Naive thymus-derived CD8-positive, alpha-beta T cell (primary cell): ENCODE measurements around the gene TWSG1. TPM values are rescaled to one million over a fixed set of nuclear protein-coding genes. Genes with fewer than 3 reads are reported as not detected.

Experiments
- ATAC-seq, 2 donors: fragments of 150-1000 bp; cut with Tn5 transposase in 1 of 2; sonication (Bioruptor Pico), chemical (Tn5 transposase) in 1 of 2; 1 replicate in 1 of 2; 2 replicates in 1 of 2; pipeline ENCODE4 v1.10.0; 2021; ENCODE audit warnings: mild to moderate bottlenecking in 2 of 2, moderate library complexity in 2 of 2
- POLR2A ChIA-PET: fragments of 350-600 bp; sonication (Branson Sonifier 250); formaldehyde crosslinking; loops from one replicate; lab custom pipeline; 2021; ENCODE audit warnings: antibody characterized with exemption; lab: Charles Lee
- DNase-seq, 10 donors: peaks; one replicate each; pipeline versions ENCODE4 v3.0.0 to v3.0.0-alpha.2; 2020 to 2022
- H3K27ac Mint-ChIP-seq, 10 donors: one replicate each; pipeline ENCODE4 v1.8.0; 2020 to 2022; ENCODE audit warnings: mild to moderate bottlenecking in 10 of 10, mixed read lengths in 10 of 10, moderate library complexity in 4 of 10, inconsistent platforms in 1 of 10
- H3K27me3 Mint-ChIP-seq, 5 donors: one replicate each; pipeline ENCODE4 v1.8.0; 2021 to 2022; ENCODE audit warnings: mixed read lengths in 5 of 5
- H3K36me3 Mint-ChIP-seq, 3 donors: one replicate each; pipeline ENCODE4 v1.8.0; 2020 to 2022; ENCODE audit warnings: mixed read lengths in 3 of 3, mild to moderate bottlenecking in 2 of 3, inconsistent platforms in 1 of 3
- H3K4me1 Mint-ChIP-seq, 4 donors: one replicate each; pipeline ENCODE4 v1.8.0; 2021 to 2022; ENCODE audit warnings: mixed read lengths in 4 of 4
- H3K4me3 Mint-ChIP-seq, 10 donors: one replicate each; pipeline ENCODE4 v1.8.0; 2020 to 2022; ENCODE audit warnings: mild to moderate bottlenecking in 10 of 10, mixed read lengths in 10 of 10, moderate library complexity in 6 of 10, inconsistent platforms in 1 of 10
- H3K9me3 Mint-ChIP-seq, 9 donors: one replicate each; pipeline ENCODE4 v1.8.0; 2020 to 2022; ENCODE audit warnings: mixed read lengths in 9 of 9, mild to moderate bottlenecking in 3 of 9, inconsistent platforms in 1 of 9, moderate library complexity in 1 of 9
- polyA plus RNA-seq, 3 donors: library from polyadenylated mRNA; unstranded; fragments of 300-500 nt; fragmentation: Illumina TruSeq; gene quantifications; one replicate each; pipeline ENCODE4 v1.2.3, GENCODE V29; 2021
- total RNA-seq, 8 experiments: library from RNA in 2 of 8; stranded (reverse) in 2 of 8; gene quantifications; one replicate each; pipeline ENCODE4 v1.2.3 and lab custom pipeline; 2021 to 2026

Gene TWSG1
- total and polyA plus RNA-seq, 5 experiments from 2014 or later, result 4.0 to 9.8 (median 6.1) TPM

DNA sequence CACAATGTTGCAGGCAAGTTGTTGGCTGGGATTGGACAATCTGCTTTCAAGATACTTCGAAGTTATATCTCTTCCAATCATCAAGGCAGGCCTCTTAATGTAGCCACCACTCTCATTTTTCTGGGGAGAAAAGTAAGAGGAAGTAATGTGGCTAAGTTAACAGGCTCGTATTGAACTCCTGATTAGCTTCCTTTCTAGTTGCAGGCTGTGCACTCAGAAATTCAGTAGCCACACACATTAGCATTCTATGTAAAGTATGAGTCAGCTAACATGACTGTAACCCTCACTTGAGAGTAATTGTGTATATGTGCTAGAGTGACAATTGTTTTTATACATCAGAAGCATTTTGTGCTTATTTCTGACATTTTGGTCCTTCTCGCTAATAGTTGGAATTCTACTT lies 3.3 kb downstream of the TWSG1 start:
- no peak for ATAC-seq
- Mint-ChIP-seq H3K9me3 (no peaks in the 10 kb centered on the region), H3K4me1 (peaks cover 5 to 31% (median 25%) of the 10 kb centered on the region in 4 donors), H3K4me3 (no peak overlapping the region), H3K27ac (peak overlapping the region in 1 of 10 donors; percentile 15), H3K27me3 (peaks cover 0 to 3% (median 0%) of the 10 kb centered on the region in 5 donors), H3K36me3 (peaks cover 0 to 34% (median 9%) of the 10 kb centered on the region in 3 donors)
- POLR2A ChIA-PET, result no interaction called here
- DNase-seq, result no peak

DNA sequence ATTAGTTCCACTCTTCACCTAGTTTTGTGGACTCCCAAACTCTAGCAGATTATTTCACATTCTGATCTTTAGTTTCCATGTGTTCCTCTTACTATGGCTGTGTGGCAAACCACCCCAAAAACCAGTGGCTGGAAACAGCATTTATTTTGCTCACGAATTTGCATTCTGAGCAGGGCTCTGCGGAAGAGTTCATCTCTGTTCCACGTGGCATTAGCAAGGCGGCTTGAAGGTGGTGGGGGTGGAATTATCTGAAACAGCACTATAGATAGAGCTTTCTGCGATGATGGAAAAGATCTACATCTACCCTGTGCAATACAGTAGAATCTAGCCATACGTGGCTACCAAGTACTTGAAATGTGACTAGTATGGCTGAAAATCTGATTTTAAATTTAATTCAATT lies 5.9 kb downstream of the TWSG1 start:
- ATAC-seq, result no peak
- Mint-ChIP-seq H3K27me3 (no peaks in the 10 kb centered on the region), H3K4me1 (peaks cover 9 to 20% (median 16%) of the 10 kb centered on the region in 4 donors), H3K36me3 (peaks cover 9 to 51% (median 25%) of the 10 kb centered on the region in 3 donors), H3K9me3 (peaks cover 0 to 8% (median 0%) of the 10 kb centered on the region in 9 donors), H3K27ac (no peak overlapping the region), H3K4me3 (no peak overlapping the region)
- no peak for DNase-seq
- POLR2A ChIA-PET, result interaction anchor here (0.7 kb wide), 1 partner anchor 136 kb away, joined by 3 read pairs; no protein-coding TSS in a partner anchor

DNA sequence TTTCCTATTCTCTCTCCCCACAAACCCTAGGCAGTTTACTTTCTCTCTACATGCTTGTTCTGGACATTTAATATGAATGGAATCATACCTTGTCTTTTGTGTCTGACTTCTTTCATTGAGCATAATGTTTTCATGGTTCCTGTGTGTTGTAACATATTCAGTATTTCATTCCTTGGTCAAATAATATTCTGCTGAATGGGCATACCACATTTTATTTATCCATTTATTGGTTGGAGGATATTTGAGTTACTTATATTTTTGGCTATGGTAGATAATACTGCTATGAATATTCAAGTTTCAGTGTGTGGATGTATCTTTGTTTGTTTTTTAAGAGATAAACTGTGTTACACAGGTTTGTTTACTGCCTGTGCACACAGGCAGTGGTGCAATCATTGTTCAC lies 9.0 kb downstream of the TWSG1 start:
- peaks cover 0 to 8% (median 0%) of the 10 kb centered on the region in 9 donors for H3K9me3 Mint-ChIP-seq
- H3K27ac Mint-ChIP-seq, result no peak overlapping the region
- H3K27me3 Mint-ChIP-seq, result no peaks in the 10 kb centered on the region
- DNase-seq (no peak), ATAC-seq (no peak)
- H3K4me1 Mint-ChIP-seq, result peaks cover 6 to 16% (median 12%) of the 10 kb centered on the region in 4 donors
- peaks cover 9 to 46% (median 30%) of the 10 kb centered on the region in 3 donors for H3K36me3 Mint-ChIP-seq
- POLR2A ChIA-PET, result no interaction called here
- no peak overlapping the region for H3K4me3 Mint-ChIP-seq

DNA sequence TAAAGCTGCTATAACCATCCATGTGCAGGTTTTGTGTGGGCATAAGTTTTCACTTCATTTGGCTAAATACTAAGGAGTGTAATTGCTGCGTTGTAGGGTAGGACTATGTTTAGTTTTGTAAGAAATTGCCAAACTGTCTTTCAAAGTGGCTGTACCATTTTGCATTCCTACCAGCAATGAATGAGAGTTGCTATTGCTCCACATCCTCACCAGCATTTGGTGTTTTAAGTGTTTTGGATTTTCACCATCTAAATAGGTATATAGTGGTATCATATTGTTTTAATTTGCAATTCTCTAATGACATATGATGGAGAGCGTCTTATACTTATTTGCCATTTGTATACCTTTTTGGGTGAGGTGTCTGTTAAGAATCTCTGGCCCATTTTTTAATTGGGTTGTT lies 12.2 kb downstream of the TWSG1 start:
- peaks cover 0 to 8% (median 0%) of the 10 kb centered on the region in 9 donors for H3K9me3 Mint-ChIP-seq
- no peak overlapping the region for H3K4me3 Mint-ChIP-seq
- no peak for DNase-seq
- ATAC-seq, result no peak
- POLR2A ChIA-PET, result interaction anchor here (0.8 kb wide), 1 partner anchor 9 kb away, joined by 3 read pairs; no protein-coding TSS in a partner anchor
- peaks cover 9 to 29% (median 26%) of the 10 kb centered on the region in 3 donors for H3K36me3 Mint-ChIP-seq
- H3K27ac Mint-ChIP-seq, result no peak overlapping the region
- H3K27me3 Mint-ChIP-seq, result no peaks in the 10 kb centered on the region
- peaks cover 6 to 15% (median 11%) of the 10 kb centered on the region in 4 donors for H3K4me1 Mint-ChIP-seq

DNA sequence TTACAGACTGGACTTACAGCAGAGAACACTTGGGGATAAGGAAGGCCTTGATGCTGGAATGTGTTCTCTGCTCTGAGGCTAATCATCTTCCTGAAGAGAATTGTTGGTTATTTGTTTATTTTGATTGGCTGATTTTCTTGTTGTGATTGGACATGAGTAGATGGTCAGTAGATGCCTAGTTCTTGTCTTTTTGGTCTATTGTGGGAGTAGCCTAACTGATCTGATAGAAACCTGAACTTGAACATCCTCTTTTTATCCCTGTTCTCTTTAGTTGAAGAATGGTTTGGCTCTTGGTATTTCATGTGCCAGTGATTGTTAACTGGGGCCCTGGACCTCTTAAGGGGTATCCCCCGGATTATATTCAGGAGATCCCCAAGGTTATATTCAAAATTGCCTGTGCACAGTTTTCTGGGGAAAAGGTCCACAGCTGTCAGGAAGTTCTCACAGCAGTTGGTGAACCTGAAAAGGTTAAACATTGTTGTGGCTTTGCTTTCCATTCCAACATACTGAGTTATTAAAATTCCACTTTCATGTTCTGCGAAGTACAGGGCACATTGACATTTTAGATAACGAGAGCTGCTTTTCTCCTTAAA lies 13.6 kb downstream of the TWSG1 start:
- Mint-ChIP-seq H3K36me3 (peaks cover 9 to 29% (median 27%) of the 10 kb centered on the region in 3 donors), H3K27me3 (no peaks in the 10 kb centered on the region), H3K27ac (no peak overlapping the region), H3K9me3 (peaks cover 0 to 8% (median 0%) of the 10 kb centered on the region in 9 donors), H3K4me1 (peaks cover 6 to 17% (median 9%) of the 10 kb centered on the region in 4 donors), H3K4me3 (no peak overlapping the region)
- DNase-seq, result no peak
- POLR2A ChIA-PET, result no interaction called here
- no peak for ATAC-seq

DNA sequence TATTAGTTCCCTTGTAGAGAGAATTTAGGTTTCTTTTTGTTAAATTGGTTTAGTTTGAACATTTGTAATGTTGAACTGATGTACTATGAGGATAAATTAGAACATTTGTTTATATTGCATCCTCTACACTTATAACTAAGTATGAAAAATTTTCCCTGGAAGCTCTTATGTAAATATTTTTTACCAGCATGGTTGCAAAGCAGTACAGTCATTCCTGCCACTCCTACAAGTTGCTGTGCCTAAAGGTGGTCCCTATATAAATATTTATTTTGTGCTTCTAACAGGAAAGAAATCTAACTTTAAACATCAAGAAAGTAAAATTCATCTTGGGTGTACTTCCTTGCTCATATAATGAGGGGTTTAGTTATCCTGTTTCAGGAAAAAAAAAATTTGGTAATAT lies 14.2 kb downstream of the TWSG1 start:
- no peak for DNase-seq
- Mint-ChIP-seq H3K4me3 (no peak overlapping the region), H3K36me3 (peaks cover 4 to 25% (median 23%) of the 10 kb centered on the region in 3 donors), H3K9me3 (peaks cover 0 to 3% (median 0%) of the 10 kb centered on the region in 9 donors), H3K27ac (no peak overlapping the region), H3K4me1 (peaks cover 6 to 14% (median 9%) of the 10 kb centered on the region in 4 donors), H3K27me3 (no peaks in the 10 kb centered on the region)
- POLR2A ChIA-PET, result no interaction called here
- no peak for ATAC-seq

DNA sequence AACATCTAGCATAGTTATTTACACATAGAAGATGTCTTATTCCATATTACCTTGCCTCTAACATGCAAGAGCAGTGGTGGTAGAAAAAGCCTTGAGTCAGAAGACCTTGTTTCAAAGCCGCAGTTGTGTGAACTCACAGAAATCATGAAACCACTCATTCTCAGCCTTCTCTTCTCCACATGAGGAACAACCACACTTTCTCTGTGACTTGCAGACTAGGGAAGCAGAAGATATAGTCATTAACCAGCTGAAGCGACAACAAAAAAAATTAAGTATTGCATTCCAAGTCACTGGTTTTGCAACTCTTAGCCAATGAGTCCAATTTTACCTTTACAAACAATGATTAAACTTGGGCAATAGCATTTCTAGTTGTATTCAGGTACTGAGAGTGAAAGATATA lies 19.0 kb downstream of the TWSG1 start:
- Mint-ChIP-seq H3K27ac (no peak overlapping the region), H3K9me3 (no peaks in the 10 kb centered on the region), H3K4me1 (peaks cover 0 to 7% (median 0%) of the 10 kb centered on the region in 4 donors), H3K4me3 (no peak overlapping the region), H3K36me3 (peaks cover 0 to 7% (median 6%) of the 10 kb centered on the region in 3 donors), H3K27me3 (no peaks in the 10 kb centered on the region)
- DNase-seq (no peak), ATAC-seq (no peak)
- POLR2A ChIA-PET, result no interaction called here

DNA sequence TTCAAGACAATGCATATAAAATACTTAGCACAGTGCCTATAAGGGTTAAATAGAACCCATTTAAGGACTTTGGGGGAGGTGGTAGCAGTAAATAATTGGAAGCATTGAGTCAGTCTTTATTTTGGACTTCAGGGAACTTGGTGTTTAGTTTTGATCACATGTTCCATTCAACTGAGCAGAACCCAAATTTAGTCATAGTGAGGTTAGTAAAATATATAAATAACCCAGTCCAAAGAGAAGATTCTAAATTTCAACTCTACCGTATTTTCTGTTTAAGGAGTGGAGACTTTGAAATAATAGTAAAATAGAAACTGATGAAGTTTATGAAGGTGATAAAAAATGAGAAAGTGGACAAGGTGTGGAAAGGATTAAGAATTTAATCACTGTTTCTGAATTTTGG lies 19.7 kb downstream of the TWSG1 start:
- ATAC-seq, result no peak
- Mint-ChIP-seq H3K27me3 (no peaks in the 10 kb centered on the region), H3K4me3 (no peak overlapping the region), H3K27ac (no peak overlapping the region), H3K36me3 (peaks cover 0 to 7% (median 6%) of the 10 kb centered on the region in 3 donors), H3K9me3 (no peaks in the 10 kb centered on the region), H3K4me1 (peaks cover 0 to 7% (median 1%) of the 10 kb centered on the region in 4 donors)
- POLR2A ChIA-PET, result no interaction called here
- no peak for DNase-seq

DNA sequence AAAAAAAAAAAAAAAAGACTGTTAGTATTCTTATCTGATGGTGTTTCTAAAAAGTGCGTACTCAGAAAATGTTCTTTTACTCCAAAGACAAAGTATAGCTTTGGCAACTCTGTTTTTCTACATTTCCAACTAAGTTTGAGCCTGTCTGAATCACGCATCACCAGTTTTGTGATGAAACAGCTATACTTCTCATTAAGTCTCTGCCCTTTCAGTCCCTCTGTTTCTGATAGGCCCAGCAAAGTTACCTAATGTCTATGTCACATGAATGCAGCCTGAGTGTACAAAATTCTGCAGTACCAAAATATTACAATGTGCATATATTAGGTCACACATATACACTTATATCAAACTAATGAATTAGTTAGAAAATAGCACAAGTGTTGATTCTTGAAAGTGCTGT lies 22.4 kb downstream of the TWSG1 start:
- Mint-ChIP-seq H3K4me1 (peaks cover 0 to 4% (median 1%) of the 10 kb centered on the region in 4 donors), H3K9me3 (no peaks in the 10 kb centered on the region), H3K27ac (no peak overlapping the region), H3K27me3 (no peaks in the 10 kb centered on the region), H3K36me3 (peaks cover 0 to 22% (median 13%) of the 10 kb centered on the region in 3 donors), H3K4me3 (no peak overlapping the region)
- DNase-seq (no peak), ATAC-seq (no peak)
- POLR2A ChIA-PET, result interaction anchor here (0.6 kb wide), 1 partner anchor 13 kb away, joined by 4 read pairs; no protein-coding TSS in a partner anchor

DNA sequence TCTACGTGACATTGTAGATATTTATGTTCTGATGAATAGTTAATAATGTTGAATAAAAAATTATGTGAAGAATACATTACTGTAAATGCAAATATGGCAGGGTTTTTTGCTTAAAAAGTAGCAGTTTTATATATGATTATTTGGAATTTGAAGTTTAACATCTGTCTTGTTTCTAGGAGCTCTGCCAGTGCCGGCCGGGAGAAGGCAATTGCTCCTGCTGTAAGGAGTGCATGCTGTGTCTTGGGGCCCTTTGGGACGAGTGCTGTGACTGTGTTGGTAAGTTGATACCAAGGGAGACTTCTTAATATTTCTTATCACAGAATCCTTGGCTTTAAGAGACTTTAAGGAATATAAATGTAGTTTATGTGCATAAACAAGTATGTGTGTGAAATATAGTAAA lies 25.2 kb downstream of the TWSG1 start:
- H3K4me3 Mint-ChIP-seq, result no peak overlapping the region
- peaks cover 0 to 4% (median 1%) of the 10 kb centered on the region in 4 donors for H3K4me1 Mint-ChIP-seq
- no peaks in the 10 kb centered on the region for H3K9me3 Mint-ChIP-seq
- no peak for ATAC-seq
- peak overlapping the region in 1 of 10 donors; percentile 24 for H3K27ac Mint-ChIP-seq
- H3K27me3 Mint-ChIP-seq, result no peaks in the 10 kb centered on the region
- POLR2A ChIA-PET, result no interaction called here
- no peak for DNase-seq
- peaks cover 0 to 45% (median 17%) of the 10 kb centered on the region in 3 donors for H3K36me3 Mint-ChIP-seq

DNA sequence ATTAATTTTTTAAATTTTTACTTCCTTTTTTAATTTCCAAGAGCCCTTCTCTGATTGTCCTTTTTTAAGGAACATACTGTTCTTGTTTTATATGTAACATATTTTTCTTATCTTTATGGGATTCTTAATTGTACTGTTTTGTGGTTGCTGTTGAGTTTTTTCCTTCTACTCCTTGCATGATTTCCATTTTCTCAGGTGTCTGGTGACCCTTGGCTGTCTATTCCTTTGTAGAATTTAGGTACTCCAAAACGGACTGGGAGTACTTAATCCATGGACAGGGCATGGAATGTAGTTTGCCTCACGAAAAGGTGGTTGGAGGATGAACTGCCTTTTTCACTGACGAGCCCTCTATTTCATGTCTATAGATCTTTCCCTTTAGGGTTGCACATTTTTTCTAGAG lies 26.6 kb downstream of the TWSG1 start:
- no peak overlapping the region for H3K27ac Mint-ChIP-seq
- H3K4me1 Mint-ChIP-seq, result peaks cover 0 to 4% (median 1%) of the 10 kb centered on the region in 4 donors
- POLR2A ChIA-PET, result no interaction called here
- H3K27me3 Mint-ChIP-seq, result no peaks in the 10 kb centered on the region
- DNase-seq (no peak), ATAC-seq (no peak)
- no peak overlapping the region for H3K4me3 Mint-ChIP-seq
- H3K36me3 Mint-ChIP-seq, result peaks cover 0 to 56% (median 17%) of the 10 kb centered on the region in 3 donors
- H3K9me3 Mint-ChIP-seq, result no peaks in the 10 kb centered on the region

DNA sequence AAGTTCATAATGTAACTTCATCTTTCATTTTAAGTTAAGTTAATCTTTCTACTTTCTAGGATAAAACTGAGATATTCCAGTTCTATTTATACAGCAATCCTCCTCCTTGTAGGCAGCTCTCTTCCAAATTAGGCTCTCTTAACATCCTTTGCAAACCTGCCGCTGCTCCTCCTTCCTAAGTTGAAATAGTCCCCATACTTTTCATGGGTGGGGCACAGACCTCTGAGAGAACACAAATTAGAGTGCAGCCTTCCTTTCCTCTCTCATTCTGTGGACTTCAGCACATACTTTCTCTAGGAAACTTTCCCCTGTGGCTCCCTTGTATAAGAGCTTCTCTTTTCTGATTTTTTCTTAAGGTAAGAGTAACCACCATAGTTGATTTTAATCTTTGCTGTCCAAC lies 28.3 kb downstream of the TWSG1 start:
- DNase-seq (no peak), ATAC-seq (no peak)
- H3K36me3 Mint-ChIP-seq, result peaks cover 0 to 68% (median 27%) of the 10 kb centered on the region in 3 donors
- H3K27ac Mint-ChIP-seq, result peak overlapping the region in 1 of 10 donors; percentile 11
- peaks cover 0 to 6% (median 1%) of the 10 kb centered on the region in 4 donors for H3K4me1 Mint-ChIP-seq
- no peaks in the 10 kb centered on the region for H3K27me3 Mint-ChIP-seq
- H3K4me3 Mint-ChIP-seq, result no peak overlapping the region
- POLR2A ChIA-PET, result no interaction called here
- H3K9me3 Mint-ChIP-seq, result no peaks in the 10 kb centered on the region

DNA sequence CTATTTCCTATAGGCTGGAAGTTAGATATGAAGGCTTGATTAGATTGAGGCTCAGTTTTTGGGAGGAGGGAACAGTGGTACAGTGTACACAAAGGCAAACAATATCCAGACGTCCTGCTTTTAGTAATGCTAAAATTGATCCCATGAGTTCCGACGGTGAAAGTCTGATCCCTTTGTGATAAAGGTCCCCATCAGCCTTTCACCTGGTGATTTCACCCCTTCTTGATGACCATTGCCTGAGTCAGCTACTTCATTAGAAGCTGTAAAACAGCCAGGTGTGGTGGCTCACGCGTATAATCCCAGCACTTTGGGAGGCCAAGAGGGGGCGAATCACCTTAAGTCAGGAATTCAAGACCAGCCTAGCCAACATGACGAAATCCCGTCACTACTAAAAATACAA lies 29.7 kb downstream of the TWSG1 start:
- DNase-seq (no peak), ATAC-seq (no peak)
- H3K4me3 Mint-ChIP-seq, result no peak overlapping the region
- POLR2A ChIA-PET, result no interaction called here
- H3K27ac Mint-ChIP-seq, result no peak overlapping the region
- no peaks in the 10 kb centered on the region for H3K9me3 Mint-ChIP-seq
- H3K4me1 Mint-ChIP-seq, result peaks cover 0 to 4% (median under 1%) of the 10 kb centered on the region in 4 donors
- no peaks in the 10 kb centered on the region for H3K27me3 Mint-ChIP-seq
- H3K36me3 Mint-ChIP-seq, result peaks cover 0 to 71% (median 31%) of the 10 kb centered on the region in 3 donors
